Stimulated activated CD8-positive, alpha-beta memory T cell treated with anti-CD3 and anti-CD28 coated beads, Interleukin-2, amount 100 ng/mL, for 48 hours (primary cell): ENCODE data around the gene OSBPL1A.

Experiments
- DNase-seq, 2 donors: peaks; one replicate each; pipeline ENCODE4 v3.0.0-alpha.2; 2020; ENCODE audit warnings: low read depth in 2 of 2

Gene OSBPL1A

GRCh38 chr18:24267878-24268277, 129.7 kb downstream of the OSBPL1A start:
- no peak for DNase-seq

- DNase-seq: no peak
Observed at GRCh38 chr18:24266131-24266530, 131.5 kb downstream of the OSBPL1A start.

GRCh38 chr18:24265502-24266064, 132.0 kb downstream of the OSBPL1A start:
- no peak for DNase-seq

- no peak for DNase-seq
Observed at GRCh38 chr18:24263050-24263449, 134.6 kb downstream of the OSBPL1A start.

GRCh38 chr18:24262087-24262486, 135.5 kb downstream of the OSBPL1A start:
- no peak for DNase-seq

GRCh38 chr18:24259869-24260641, 137.6 kb downstream of the OSBPL1A start:
- DNase-seq: no peak

GRCh38 chr18:24254071-24254470, 143.6 kb downstream of the OSBPL1A start:
- no peak for DNase-seq

- no peak for DNase-seq
Observed at GRCh38 chr18:24249716-24250115, 147.9 kb downstream of the OSBPL1A start.

- DNase-seq: no peak
Observed at GRCh38 chr18:24248359-24248758, 149.3 kb downstream of the OSBPL1A start.

- DNase-seq: no peak
Observed at GRCh38 chr18:24246143-24246542, 151.5 kb downstream of the OSBPL1A start.

GRCh38 chr18:24244698-24245097, 152.9 kb downstream of the OSBPL1A start:
- no peak for DNase-seq

GRCh38 chr18:24243677-24244076, 153.9 kb downstream of the OSBPL1A start:
- no peak for DNase-seq

- no peak for DNase-seq
Observed at GRCh38 chr18:24239341-24239740, 158.3 kb downstream of the OSBPL1A start.

GRCh38 chr18:24238387-24238786, 159.2 kb downstream of the OSBPL1A start:
- DNase-seq: no peak

GRCh38 chr18:24234850-24235418, 162.7 kb downstream of the OSBPL1A start:
- DNase-seq: no peak

GRCh38 chr18:24234330-24234729, 163.3 kb downstream of the OSBPL1A start:
- DNase-seq: no peak

- DNase-seq: no peak
Observed at GRCh38 chr18:24232800-24233199, 164.8 kb downstream of the OSBPL1A start.

- no peak for DNase-seq
Observed at GRCh38 chr18:24231773-24232735, 165.6 kb downstream of the OSBPL1A start.

- no peak for DNase-seq
Observed at GRCh38 chr18:24230766-24231165, 166.9 kb downstream of the OSBPL1A start.

- DNase-seq: no peak
Observed at GRCh38 chr18:24228667-24229041, 169.0 kb downstream of the OSBPL1A start.

- no peak for DNase-seq
Observed at GRCh38 chr18:24227977-24228666, 169.5 kb downstream of the OSBPL1A start.

GRCh38 chr18:24220318-24220688, 177.3 kb downstream of the OSBPL1A start:
- DNase-seq: no peak
